ENCODE measurements around the gene RUFY1. TPM values are rescaled to one million over a fixed set of nuclear protein-coding genes. Genes with fewer than 3 reads are reported as not detected.

The RUFY1 gene
- total and polyA plus RNA-seq, 2 of the 13 experiments (the other 11 are each of a cell fraction or from before 2014, with no cell fraction given) = 19.9 to 31.9 TPM

DNA sequence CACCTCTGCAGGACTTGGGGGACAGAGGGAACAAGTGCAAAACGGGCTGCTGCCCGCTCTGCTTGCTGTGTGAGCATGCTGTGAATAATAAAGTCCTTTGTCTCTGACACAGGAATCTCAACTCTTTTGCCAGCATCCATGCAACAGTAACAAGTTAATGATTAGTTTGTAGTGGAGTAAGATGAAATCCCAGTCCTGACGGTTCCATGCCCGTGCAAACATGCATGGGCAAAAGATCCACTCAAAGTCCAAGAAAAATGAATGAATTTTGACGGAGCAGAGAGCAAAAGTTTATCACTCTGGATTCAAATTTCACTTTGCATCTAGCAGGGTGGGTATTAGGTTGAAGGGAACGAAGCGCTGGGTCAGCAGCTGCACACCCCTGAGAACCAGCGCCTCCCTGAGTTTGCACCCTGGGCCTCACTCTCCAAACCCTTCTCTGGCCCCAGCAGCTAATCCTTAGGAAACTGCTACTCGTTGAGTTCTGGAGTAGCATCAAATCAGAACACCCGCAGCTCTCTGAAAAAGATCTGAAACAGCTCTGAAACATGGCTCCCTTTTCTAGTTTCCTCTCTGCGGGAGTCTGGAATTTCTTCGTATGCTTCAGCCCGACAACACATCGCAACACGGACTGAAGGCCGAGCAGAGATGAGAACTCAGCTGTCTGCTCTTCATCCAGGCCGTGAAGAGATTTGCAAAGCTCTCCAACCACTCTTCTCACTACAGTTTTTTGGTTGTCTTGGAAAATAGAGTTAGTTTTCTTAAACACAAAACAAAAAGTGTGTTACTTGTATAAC lies 45.6 kb upstream of the RUFY1 start (continued):
- TF ChIP-seq ZNF713 (CRISPR knock-in tag; IDR thresholded peaks at IDR 0.05) = no peak
- TF ChIP-seq ATF7 (IDR thresholded peaks at IDR 0.05) = no peak
- TF ChIP-seq ATF7 (CRISPR knock-in tag; IDR thresholded peaks at IDR 0.05) = no peak
- no peak for TF ChIP-seq MIER2 (CRISPR knock-in tag; IDR thresholded peaks at IDR 0.05)
- peak; percentile 39 for TF ChIP-seq NR2F6 (IDR thresholded peaks at IDR 0.05)
- TF ChIP-seq NR2F6 (CRISPR knock-in tag; IDR thresholded peaks at IDR 0.05) = no peak
- no peak for TF ChIP-seq MTF1 (CRISPR knock-in tag; IDR thresholded peaks at IDR 0.05)
- TF ChIP-seq, protein P1, sequence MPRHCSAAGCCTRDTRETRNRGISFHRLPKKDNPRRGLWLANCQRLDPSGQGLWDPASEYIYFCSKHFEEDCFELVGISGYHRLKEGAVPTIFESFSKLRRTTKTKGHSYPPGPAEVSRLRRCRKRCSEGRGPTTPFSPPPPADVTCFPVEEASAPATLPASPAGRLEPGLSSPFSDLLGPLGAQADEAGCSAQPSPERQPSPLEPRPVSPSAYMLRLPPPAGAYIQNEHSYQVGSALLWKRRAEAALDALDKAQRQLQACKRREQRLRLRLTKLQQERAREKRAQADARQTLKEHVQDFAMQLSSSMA (CRISPR knock-in tag; IDR thresholded peaks at IDR 0.05) = no peak
- no peak for TF ChIP-seq SNRNP70 (IDR thresholded peaks at IDR 0.05; ENCODE audit: low read depth, low read length)
- TF ChIP-seq, protein P2, sequence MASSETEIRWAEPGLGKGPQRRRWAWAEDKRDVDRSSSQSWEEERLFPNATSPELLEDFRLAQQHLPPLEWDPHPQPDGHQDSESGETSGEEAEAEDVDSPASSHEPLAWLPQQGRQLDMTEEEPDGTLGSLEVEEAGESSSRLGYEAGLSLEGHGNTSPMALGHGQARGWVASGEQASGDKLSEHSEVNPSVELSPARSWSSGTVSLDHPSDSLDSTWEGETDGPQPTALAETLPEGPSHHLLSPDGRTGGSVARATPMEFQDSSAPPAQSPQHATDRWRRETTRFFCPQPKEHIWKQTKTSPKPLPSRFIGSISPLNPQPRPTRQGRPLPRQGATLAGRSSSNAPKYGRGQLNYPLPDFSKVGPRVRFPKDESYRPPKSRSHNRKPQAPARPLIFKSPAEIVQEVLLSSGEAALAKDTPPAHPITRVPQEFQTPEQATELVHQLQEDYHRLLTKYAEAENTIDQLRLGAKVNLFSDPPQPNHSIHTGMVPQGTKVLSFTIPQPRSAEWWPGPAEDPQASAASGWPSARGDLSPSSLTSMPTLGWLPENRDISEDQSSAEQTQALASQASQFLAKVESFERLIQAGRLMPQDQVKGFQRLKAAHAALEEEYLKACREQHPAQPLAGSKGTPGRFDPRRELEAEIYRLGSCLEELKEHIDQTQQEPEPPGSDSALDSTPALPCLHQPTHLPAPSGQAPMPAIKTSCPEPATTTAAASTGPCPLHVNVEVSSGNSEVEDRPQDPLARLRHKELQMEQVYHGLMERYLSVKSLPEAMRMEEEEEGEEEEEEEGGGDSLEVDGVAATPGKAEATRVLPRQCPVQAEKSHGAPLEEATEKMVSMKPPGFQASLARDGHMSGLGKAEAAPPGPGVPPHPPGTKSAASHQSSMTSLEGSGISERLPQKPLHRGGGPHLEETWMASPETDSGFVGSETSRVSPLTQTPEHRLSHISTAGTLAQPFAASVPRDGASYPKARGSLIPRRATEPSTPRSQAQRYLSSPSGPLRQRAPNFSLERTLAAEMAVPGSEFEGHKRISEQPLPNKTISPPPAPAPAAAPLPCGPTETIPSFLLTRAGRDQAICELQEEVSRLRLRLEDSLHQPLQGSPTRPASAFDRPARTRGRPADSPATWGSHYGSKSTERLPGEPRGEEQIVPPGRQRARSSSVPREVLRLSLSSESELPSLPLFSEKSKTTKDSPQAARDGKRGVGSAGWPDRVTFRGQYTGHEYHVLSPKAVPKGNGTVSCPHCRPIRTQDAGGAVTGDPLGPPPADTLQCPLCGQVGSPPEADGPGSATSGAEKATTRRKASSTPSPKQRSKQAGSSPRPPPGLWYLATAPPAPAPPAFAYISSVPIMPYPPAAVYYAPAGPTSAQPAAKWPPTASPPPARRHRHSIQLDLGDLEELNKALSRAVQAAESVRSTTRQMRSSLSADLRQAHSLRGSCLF (CRISPR knock-in tag; IDR thresholded peaks at IDR 0.05; ENCODE audit: borderline replicate concordance) = no peak
- TF ChIP-seq SOX13 (IDR thresholded peaks at IDR 0.05) = no peak
- peak in 1 of 2 experiments; percentile 83; a peak in 2 of 4 replicates for TF ChIP-seq SOX13 (CRISPR knock-in tag; conservative IDR thresholded peaks at IDR 0.05 in 1 of 2, IDR thresholded peaks at IDR 0.05 in 1 of 2)
- TF ChIP-seq, protein P3, sequence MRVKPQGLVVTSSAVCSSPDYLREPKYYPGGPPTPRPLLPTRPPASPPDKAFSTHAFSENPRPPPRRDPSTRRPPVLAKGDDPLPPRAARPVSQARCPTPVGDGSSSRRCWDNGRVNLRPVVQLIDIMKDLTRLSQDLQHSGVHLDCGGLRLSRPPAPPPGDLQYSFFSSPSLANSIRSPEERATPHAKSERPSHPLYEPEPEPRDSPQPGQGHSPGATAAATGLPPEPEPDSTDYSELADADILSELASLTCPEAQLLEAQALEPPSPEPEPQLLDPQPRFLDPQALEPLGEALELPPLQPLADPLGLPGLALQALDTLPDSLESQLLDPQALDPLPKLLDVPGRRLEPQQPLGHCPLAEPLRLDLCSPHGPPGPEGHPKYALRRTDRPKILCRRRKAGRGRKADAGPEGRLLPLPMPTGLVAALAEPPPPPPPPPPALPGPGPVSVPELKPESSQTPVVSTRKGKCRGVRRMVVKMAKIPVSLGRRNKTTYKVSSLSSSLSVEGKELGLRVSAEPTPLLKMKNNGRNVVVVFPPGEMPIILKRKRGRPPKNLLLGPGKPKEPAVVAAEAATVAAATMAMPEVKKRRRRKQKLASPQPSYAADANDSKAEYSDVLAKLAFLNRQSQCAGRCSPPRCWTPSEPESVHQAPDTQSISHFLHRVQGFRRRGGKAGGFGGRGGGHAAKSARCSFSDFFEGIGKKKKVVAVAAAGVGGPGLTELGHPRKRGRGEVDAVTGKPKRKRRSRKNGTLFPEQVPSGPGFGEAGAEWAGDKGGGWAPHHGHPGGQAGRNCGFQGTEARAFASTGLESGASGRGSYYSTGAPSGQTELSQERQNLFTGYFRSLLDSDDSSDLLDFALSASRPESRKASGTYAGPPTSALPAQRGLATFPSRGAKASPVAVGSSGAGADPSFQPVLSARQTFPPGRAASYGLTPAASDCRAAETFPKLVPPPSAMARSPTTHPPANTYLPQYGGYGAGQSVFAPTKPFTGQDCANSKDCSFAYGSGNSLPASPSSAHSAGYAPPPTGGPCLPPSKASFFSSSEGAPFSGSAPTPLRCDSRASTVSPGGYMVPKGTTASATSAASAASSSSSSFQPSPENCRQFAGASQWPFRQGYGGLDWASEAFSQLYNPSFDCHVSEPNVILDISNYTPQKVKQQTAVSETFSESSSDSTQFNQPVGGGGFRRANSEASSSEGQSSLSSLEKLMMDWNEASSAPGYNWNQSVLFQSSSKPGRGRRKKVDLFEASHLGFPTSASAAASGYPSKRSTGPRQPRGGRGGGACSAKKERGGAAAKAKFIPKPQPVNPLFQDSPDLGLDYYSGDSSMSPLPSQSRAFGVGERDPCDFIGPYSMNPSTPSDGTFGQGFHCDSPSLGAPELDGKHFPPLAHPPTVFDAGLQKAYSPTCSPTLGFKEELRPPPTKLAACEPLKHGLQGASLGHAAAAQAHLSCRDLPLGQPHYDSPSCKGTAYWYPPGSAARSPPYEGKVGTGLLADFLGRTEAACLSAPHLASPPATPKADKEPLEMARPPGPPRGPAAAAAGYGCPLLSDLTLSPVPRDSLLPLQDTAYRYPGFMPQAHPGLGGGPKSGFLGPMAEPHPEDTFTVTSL (CRISPR knock-in tag; IDR thresholded peaks at IDR 0.05; ENCODE audit: borderline replicate concordance) = no peak
- TF ChIP-seq ZBTB21 (CRISPR knock-in tag; IDR thresholded peaks at IDR 0.05) = no peak
- no peak for TF ChIP-seq ZNF260 (CRISPR knock-in tag; IDR thresholded peaks at IDR 0.05; ENCODE audit: borderline replicate concordance, low read depth)
